ENCODE results near the gene PLCD4. TPM values are rescaled to one million over a fixed set of nuclear protein-coding genes. Genes with fewer than 3 reads are reported as not detected.

Gene PLCD4
- total RNA-seq, 1 experiment from 2014 or later, result not detected

DNA sequence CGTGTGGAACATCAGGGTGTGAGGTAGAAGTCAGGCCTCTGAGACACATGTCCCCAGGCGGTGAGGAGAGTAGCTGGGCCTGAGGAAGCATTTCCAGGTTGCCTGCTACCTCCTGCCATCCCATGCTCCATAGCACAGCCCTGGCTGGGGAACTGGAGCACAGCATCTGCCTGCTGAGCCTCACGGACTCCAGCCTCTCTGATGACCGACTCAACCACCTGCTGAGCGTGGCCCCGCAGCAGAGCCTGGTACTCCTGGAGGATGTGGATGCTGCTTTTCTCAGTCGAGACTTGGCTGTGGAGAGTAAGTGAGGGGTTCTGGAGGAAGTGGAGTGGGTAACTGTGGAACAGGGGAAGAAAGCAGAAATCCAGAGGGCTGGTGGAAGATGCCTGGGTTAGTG, 54.7 kb downstream of the PLCD4 start:
- Histone ChIP-seq H3K36me3 (peaks cover 79% of the 10 kb centered on the region), H3K4me3 (no peak overlapping the region), H3K9me3 (replicated peaks) (no peaks in the 10 kb centered on the region), H3K27me3 (replicated peaks) (no peaks in the 10 kb centered on the region), H3K4me1 (replicated peaks) (peaks cover 4% of the 10 kb centered on the region), H3K27ac (no peak overlapping the region)
- no peak for DNase-seq (ENCODE audit: low read depth in 1 of 2, low spot score in 2 of 2)

GRCh38 chr2:218662827-218663226, 55.1 kb downstream of the PLCD4 start:
- Histone ChIP-seq H3K27ac (no peak overlapping the region), H3K36me3 (peaks cover 79% of the 10 kb centered on the region), H3K4me1 (replicated peaks) (peaks cover 4% of the 10 kb centered on the region), H3K27me3 (replicated peaks) (no peaks in the 10 kb centered on the region), H3K4me3 (no peak overlapping the region), H3K9me3 (replicated peaks) (no peaks in the 10 kb centered on the region)
- no peak for DNase-seq (ENCODE audit: low read depth in 1 of 2, low spot score in 2 of 2)

DNA sequence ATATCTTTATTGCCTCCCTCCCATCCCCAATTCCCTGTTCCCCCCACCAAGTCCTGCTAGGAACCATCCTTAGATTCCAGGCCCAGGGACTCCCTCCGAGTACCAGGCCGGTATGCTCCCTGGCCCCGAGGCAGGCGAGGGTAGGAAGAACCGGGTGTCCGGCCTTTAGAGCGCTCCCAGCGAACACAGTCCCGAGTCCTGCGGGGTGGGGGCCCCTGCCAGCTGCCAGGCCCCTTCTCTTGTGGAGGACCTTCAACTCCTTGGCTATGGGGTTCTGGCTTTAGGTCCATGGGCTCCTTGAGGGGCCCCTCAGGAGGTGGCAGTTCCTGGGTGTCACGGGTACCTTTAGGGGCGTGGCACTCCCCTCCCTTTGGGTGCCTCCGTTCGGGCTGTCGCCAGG, 56.2 kb downstream of the PLCD4 start:
- H3K4me1 ChIP-seq (replicated peaks), result peaks cover 4% of the 10 kb centered on the region
- DNase-seq (ENCODE audit: low read depth in 1 of 2, low spot score in 2 of 2), result no peak
- H3K4me3 ChIP-seq, result no peak overlapping the region
- peaks cover 83% of the 10 kb centered on the region for H3K36me3 ChIP-seq
- no peaks in the 10 kb centered on the region for H3K9me3 ChIP-seq (replicated peaks)
- H3K27me3 ChIP-seq (replicated peaks), result no peaks in the 10 kb centered on the region
- no peak overlapping the region for H3K27ac ChIP-seq

DNA sequence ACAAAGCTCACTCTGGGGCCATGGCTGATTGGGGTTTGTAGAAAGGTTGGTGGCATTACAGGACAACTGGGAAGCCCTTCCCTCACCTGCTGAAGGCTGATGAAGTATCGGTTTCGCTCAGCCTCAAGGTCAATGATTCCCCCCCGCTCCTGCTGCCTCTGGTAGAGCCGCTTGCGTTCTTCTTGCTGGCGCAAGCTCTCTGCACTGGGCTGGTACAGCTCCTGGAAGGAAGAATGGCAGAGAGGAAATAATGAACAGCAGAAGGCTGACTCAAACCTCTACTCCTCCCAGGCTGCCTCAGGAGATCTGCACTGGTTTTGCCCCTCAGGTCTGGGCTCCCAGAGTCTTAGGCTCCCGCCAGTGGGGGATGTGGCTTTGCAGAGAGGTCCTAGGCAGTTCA, 57.0 kb downstream of the PLCD4 start:
- H3K27ac ChIP-seq, result no peak overlapping the region
- H3K9me3 ChIP-seq (replicated peaks), result no peaks in the 10 kb centered on the region
- no peaks in the 10 kb centered on the region for H3K27me3 ChIP-seq (replicated peaks)
- no peak overlapping the region for H3K4me3 ChIP-seq
- peaks cover 87% of the 10 kb centered on the region for H3K36me3 ChIP-seq
- H3K4me1 ChIP-seq (replicated peaks), result peaks cover 7% of the 10 kb centered on the region
- DNase-seq (ENCODE audit: low read depth in 1 of 2, low spot score in 2 of 2), result no peak

DNA sequence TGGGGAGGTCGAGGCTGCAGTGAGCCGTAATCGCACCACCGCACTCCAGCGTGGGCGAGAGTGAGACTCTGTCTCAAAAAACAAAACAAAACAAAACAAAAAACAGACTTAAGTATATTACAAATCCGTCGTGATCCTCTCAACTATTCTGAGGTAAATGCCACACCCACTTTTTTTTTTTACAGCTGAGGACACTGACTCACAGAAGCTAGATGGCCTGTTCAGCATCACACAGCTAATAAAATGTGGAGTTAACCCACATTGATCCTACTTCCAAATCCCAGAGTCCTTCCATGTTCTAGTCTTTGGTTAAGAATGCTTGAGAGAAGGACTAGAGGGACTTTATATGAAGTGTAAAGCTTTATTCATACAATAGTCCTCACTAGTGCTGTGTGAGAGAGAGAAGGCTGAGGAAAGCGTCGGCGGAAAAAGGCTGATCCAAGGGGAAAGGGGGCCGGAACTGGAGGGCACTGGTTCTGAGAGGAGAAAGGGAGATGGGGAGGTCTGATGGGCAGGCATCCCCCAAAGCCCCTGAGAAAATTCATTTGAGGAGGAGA, 63.5 kb downstream of the PLCD4 start:
- Histone ChIP-seq H3K27me3 (replicated peaks) (no peaks in the 10 kb centered on the region), H3K27ac (peak overlapping the region; percentile 55), H3K4me3 (peak overlapping the region; percentile 66), H3K9me3 (replicated peaks) (no peaks in the 10 kb centered on the region), H3K36me3 (peaks cover 33% of the 10 kb centered on the region), H3K4me1 (replicated peaks) (peaks cover 12% of the 10 kb centered on the region)
- DNase-seq (ENCODE audit: low read depth in 1 of 2, low spot score in 2 of 2), result no peak

GRCh38 chr2:218671654-218672566, 64.2 kb downstream of the PLCD4 start, which contains the start of the genes RNF25 and STK36:
RNF25 (minus strand) TSS chr2:218672002; CDS start chr2:218671970, 32 bp downstream.
STK36 (plus strand) TSS chr2:218672086; CDS start chr2:218672830, 744 bp downstream.
- Histone ChIP-seq H3K9me3 (replicated peaks) (no peaks in the 10 kb centered on the region), H3K4me3 (peak within 1 kb of the TSS; percentile 66), H3K27ac (peak within 1 kb of the TSS; percentile 55), H3K4me1 (replicated peaks) (peaks cover 12% of the 10 kb centered on the region), H3K36me3 (peaks cover 26% of the 10 kb centered on the region), H3K27me3 (replicated peaks) (no peaks in the 10 kb centered on the region)
- DNase-seq (ENCODE audit: low read depth in 1 of 2, low spot score in 2 of 2), result peak; percentile 86 to 91

GRCh38 chr2:218679119-218679518, 71.4 kb downstream of the PLCD4 start:
- H3K27me3 ChIP-seq (replicated peaks), result no peaks in the 10 kb centered on the region
- H3K36me3 ChIP-seq, result no peaks in the 10 kb centered on the region; the same call in 1 of the 2 replicates
- H3K9me3 ChIP-seq (replicated peaks), result no peaks in the 10 kb centered on the region
- no peaks in the 10 kb centered on the region for H3K4me1 ChIP-seq (replicated peaks)
- no peak for DNase-seq (ENCODE audit: low read depth in 1 of 2, low spot score in 2 of 2)
- no peak overlapping the region for H3K4me3 ChIP-seq
- H3K27ac ChIP-seq, result no peak overlapping the region

DNA sequence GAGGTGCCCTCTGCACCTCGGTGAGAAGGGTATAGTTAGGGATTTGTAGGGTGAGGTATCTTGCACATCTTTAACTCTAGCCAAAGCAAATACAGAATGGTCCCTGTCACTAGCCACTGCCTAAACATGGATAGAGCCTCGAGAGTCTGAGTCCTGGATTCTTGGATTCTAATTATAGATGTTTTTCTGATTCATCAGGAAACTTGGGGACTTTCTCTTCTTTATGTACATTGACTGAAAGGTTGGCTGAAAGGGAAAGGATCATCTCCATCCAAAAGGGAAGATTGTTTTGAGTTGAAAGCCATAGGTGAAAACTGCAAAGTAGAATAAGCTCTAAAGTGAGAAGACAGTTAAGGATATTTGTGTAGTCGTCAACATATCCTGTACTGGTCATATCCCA, 72.4 kb downstream of the PLCD4 start:
- Histone ChIP-seq H3K36me3 (no peaks in the 10 kb centered on the region; the same call in 1 of the 2 replicates), H3K4me1 (replicated peaks) (no peaks in the 10 kb centered on the region), H3K27ac (no peak overlapping the region), H3K4me3 (no peak overlapping the region), H3K9me3 (replicated peaks) (no peaks in the 10 kb centered on the region), H3K27me3 (replicated peaks) (no peaks in the 10 kb centered on the region)
- no peak for DNase-seq (ENCODE audit: low read depth in 1 of 2, low spot score in 2 of 2)

Other genes with a start within 250 kb of the PLCD4 start
- gene SLC11A1, start 225.6 kb upstream of the PLCD4 start, total RNA-seq (2014; rRNA removed; shearing (Covaris generic)), result 0.05 TPM in 1 of 2 replicates, not detected in the other
- 45.7 and 46.0 TPM in 2 replicates for gene CTDSP1, start 208.0 kb upstream of the PLCD4 start, total RNA-seq (2014; rRNA removed; shearing (Covaris generic))
- not detected in 2 replicates for gene VIL1, start 188.8 kb upstream of the PLCD4 start, total RNA-seq (2014; rRNA removed; shearing (Covaris generic))
- 16.2 and 19.2 TPM in 2 replicates for gene USP37, start 39.5 kb upstream of the PLCD4 start, total RNA-seq (2014; rRNA removed; shearing (Covaris generic))
- 84.6 and 98.9 TPM in 2 replicates for gene CNOT9, start 39.1 kb upstream of the PLCD4 start, total RNA-seq (2014; rRNA removed; shearing (Covaris generic))
- 6.9 and 7.2 TPM in 2 replicates for gene ZNF142, start 51.7 kb downstream of the PLCD4 start, total RNA-seq (2014; rRNA removed; shearing (Covaris generic))
- 35.8 and 45.0 TPM in 2 replicates for gene BCS1L, start 51.8 kb downstream of the PLCD4 start, total RNA-seq (2014; rRNA removed; shearing (Covaris generic))
- 29.8 and 40.5 TPM in 2 replicates for gene RNF25, start 64.1 kb downstream of the PLCD4 start, total RNA-seq (2014; rRNA removed; shearing (Covaris generic))
- gene STK36, start 64.2 kb downstream of the PLCD4 start, total RNA-seq (2014; rRNA removed; shearing (Covaris generic)), result 7.9 and 8.5 TPM in 2 replicates
- gene TTLL4, start 102.9 kb downstream of the PLCD4 start, total RNA-seq (2014; rRNA removed; shearing (Covaris generic)), result 6.4 and 11.0 TPM in 2 replicates
- 4.1 and 5.5 TPM in 2 replicates for gene CYP27A1, start 174.2 kb downstream of the PLCD4 start, total RNA-seq (2014; rRNA removed; shearing (Covaris generic))
- not detected in 2 replicates for gene PRKAG3, start 223.9 kb downstream of the PLCD4 start, total RNA-seq (2014; rRNA removed; shearing (Covaris generic))